ENCODE results near the gene PLPP3. TPM values are rescaled to one million over a fixed set of nuclear protein-coding genes. Genes with fewer than 3 reads are reported as not detected.

Gene PLPP3
- total RNA-seq, 1 experiment from 2014 or later: 26.7 TPM

- no peak overlapping the region for H3K18ac ChIP-seq (ENCODE audit: insufficient read length, low read depth, low read length)
- H2BK15ac ChIP-seq (ENCODE audit: low read depth, low read length): no peak overlapping the region
- no peak overlapping the region for H3K23ac ChIP-seq (ENCODE audit: insufficient read length, low read depth, low read length)
- H3K27ac ChIP-seq (ENCODE audit: insufficient read length, low read depth, low read length): no peak overlapping the region
- H4K5ac ChIP-seq (ENCODE audit: insufficient read length, low read depth, low read length): no peak overlapping the region
- no CpG with 5 or more reads among the region's 4 CpGs for WGBS (ENCODE audit: extremely low coverage, insufficient read length, low lambda C conversion rate)
- no peak overlapping the region for H3K4me3 Mint-ChIP-seq
- H3T11ph ChIP-seq (ENCODE audit: low read length): no peak overlapping the region
- peaks cover 2 to 18% (median 12%) of the 10 kb centered on the region in 3 experiments for H3K36me3 Mint-ChIP-seq (ENCODE audit: insufficient read depth in 1 of 3, low read depth in 3 of 3)
- H2AK5ac ChIP-seq (ENCODE audit: insufficient read length, low read length): no peak overlapping the region
- peaks cover 9% of the 10 kb centered on the region for H3K23me2 ChIP-seq (ENCODE audit: insufficient read length, low read depth, low read length, poor library complexity, severe bottlenecking)
- H3K56ac ChIP-seq (ENCODE audit: insufficient read length, low read depth, low read length): no peak overlapping the region
- no peak overlapping the region for H3K4ac ChIP-seq (ENCODE audit: low read depth, low read length)
- no peak for DNase-seq
- peaks cover 60% of the 10 kb centered on the region for H3K79me2 ChIP-seq (ENCODE audit: insufficient read depth, low read length)
- peak overlapping the region; percentile 29 to 86 (median 53); a peak in 6 of 7 replicates for H3K27ac Mint-ChIP-seq
- no peaks in the 10 kb centered on the region for H4K20me1 ChIP-seq (ENCODE audit: control insufficient read depth, insufficient read depth, insufficient read length)
- no peaks in the 10 kb centered on the region for H3K79me1 ChIP-seq (ENCODE audit: insufficient read depth, low read depth, low read length, poor library complexity, severe bottlenecking)
- H3K4me1 Mint-ChIP-seq: peaks cover 76 to 81% of the 10 kb centered on the region in 2 experiments
- no peak overlapping the region for H2BK5ac ChIP-seq (ENCODE audit: insufficient read length, low read length)
- no peak overlapping the region for H3K4me2 ChIP-seq (ENCODE audit: insufficient read depth, insufficient read length, low read length)
- no peak overlapping the region for H4K91ac ChIP-seq (ENCODE audit: insufficient read length, low read depth, low read length)
- no peak overlapping the region for H2BK12ac ChIP-seq (ENCODE audit: insufficient read length, low read depth, low read length)
- peaks cover 0 to 3% of the 10 kb centered on the region in 2 experiments; a peak in 4 of 5 replicates for H3K9me3 Mint-ChIP-seq
- TF ChIP-seq CTCF (conservative IDR thresholded peaks at IDR 0.05): no peak
- peaks cover 18% of the 10 kb centered on the region; the same call in 1 of the 2 replicates for H3K4me1 ChIP-seq (ENCODE audit: insufficient read depth, low read length)
- H3K9me3 ChIP-seq (ENCODE audit: control insufficient read depth, low read depth, low read length): no peaks in the 10 kb centered on the region
- H2BK120ac ChIP-seq (ENCODE audit: low read depth, low read length, poor library complexity, severe bottlenecking): no peak overlapping the region
- H3K14ac ChIP-seq (ENCODE audit: insufficient read depth, low read length): no peak overlapping the region
- H2BK20ac ChIP-seq (ENCODE audit: low read depth, low read length, poor library complexity, severe bottlenecking): no peak overlapping the region
- no peak overlapping the region for H2AFZ ChIP-seq (ENCODE audit: low read length)
- H3K27me3 Mint-ChIP-seq (ENCODE audit: low read depth): no peaks in the 10 kb centered on the region
- H3K27me3 ChIP-seq (ENCODE audit: insufficient read depth, low read length): no peaks in the 10 kb centered on the region
- no peak overlapping the region for H4K8ac ChIP-seq (replicated peaks; ENCODE audit: insufficient read length, low read depth, low read length)
- no peak overlapping the region for H3K9ac ChIP-seq (ENCODE audit: extremely low read depth, insufficient read length, low read length)
Measured at GRCh38 chr1:56573311-56573710, 6.1 kb downstream of the PLPP3 start.

All from H9 (cell line).